GM18867 (cell line): ENCODE measurements around the gene EIF4A2.
"Not testable (repeated sequence)": the region's sequence is repeated elsewhere in the genome, so short reads cannot be mapped to it uniquely, and the experiment has no call there.

Source experiments
- ATAC-seq: cut with Tn5 transposase; IDR thresholded peaks from one replicate; pipeline ENCODE4 v1.9.1; 2021; ENCODE audit warnings: mild to moderate bottlenecking, moderate library complexity; ENCODE audit not compliant: unreplicated experiment

Gene EIF4A2

DNA sequence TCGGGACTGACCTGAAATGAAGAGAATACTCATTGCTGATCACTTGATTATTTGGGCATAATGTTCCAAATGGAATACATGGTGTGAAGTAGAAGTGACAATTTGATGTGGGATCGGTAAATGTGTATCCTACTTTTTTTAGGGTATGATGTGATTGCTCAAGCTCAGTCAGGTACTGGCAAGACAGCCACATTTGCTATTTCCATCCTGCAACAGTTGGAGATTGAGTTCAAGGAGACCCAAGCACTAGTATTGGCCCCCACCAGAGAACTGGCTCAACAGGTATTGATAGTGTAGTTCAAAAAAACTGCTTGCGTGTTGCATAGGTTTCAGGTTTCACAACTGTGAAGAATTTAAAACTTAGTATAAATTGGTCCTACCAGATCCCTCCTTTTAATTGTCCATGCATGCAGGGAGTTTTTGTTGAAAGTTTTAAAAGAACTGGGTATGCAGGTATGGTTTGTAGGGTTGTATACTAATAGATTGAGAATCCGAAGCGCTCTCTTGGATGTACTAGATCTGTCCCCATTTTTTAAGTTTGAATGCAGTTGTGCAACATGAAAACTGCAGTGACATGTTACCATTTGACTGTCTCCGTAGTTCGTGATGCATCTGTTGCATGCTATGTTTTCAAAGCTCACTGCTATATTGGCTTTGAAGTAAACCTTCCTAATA lies 1.6 kb downstream of the EIF4A2 start:
- ATAC-seq = no peak

DNA sequence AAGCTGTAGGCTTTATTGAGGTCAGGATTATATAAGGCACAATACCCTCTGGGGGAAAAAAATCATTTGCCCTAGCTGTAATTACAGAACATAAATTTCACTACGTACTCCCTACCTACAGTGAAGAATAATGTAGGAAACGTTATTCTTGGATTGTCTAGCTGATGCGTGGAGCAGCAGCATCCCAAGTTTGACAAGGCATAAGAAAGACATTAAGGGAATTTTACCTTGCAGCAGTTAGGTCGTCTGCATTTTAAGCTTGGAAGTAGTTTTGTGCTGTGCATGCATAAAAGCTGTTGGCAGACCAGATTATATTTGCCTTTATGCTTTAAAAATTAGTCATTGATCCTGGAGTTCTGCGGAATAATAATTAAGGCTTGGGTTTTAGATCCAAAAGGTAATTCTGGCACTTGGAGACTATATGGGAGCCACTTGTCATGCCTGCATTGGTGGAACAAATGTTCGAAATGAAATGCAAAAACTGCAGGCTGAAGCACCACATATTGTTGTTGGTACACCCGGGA lies 2.2 kb downstream of the EIF4A2 start:
- no peak for ATAC-seq

DNA sequence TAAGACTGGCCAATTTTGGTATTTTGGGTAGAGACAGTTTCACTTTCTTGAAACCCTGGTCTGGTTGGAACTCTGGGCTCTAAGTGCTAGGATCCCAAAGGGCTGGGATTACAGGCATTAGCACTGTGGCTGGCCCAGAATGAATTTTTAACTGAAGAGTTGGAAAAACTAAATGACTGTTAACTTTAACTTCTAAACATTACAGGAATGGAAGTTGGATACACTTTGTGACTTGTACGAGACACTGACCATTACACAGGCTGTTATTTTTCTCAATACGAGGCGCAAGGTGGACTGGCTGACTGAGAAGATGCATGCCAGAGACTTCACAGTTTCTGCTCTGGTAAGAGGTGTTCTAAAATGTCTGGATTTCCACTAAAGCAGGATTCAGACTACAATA lies 3.5 kb downstream of the EIF4A2 start:
- ATAC-seq = no peak

DNA sequence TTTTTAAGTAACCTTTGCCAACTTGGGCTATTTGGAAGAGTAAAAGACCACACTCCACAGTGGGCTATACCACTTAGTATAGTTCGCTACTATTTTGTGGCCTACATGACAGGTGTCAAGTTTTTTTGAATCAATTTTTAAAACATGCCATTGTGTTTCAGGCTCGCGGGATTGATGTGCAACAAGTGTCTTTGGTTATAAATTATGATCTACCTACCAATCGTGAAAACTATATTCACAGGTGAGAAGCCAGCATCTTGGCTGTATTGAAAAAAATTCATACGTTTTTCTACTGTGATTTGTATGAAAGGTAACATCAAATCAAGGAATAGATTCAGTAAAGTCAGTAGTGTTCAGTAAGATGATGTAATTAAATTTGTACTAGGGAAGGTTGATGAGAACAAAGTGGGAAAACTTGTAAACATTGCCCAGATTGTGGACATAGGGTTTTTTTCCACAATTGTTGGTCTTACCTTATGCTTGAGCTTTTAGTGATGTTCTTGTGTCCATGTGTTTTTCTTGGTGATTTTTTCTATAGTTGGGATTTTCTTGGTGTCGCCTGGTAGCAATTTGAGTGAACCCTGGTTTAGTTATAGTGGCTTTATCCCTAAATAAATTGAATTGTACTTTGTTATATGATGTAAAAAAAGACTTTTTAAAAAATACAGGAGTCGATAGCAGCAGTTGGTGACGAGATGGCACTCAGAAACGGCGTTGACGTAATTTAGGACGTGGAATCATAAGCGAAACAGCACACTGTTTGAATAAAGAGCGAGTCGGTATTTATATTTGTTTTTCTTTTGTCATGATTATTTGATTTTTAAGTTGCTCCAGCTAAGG lies 4.5 kb downstream of the EIF4A2 start:
- no peak for ATAC-seq

DNA sequence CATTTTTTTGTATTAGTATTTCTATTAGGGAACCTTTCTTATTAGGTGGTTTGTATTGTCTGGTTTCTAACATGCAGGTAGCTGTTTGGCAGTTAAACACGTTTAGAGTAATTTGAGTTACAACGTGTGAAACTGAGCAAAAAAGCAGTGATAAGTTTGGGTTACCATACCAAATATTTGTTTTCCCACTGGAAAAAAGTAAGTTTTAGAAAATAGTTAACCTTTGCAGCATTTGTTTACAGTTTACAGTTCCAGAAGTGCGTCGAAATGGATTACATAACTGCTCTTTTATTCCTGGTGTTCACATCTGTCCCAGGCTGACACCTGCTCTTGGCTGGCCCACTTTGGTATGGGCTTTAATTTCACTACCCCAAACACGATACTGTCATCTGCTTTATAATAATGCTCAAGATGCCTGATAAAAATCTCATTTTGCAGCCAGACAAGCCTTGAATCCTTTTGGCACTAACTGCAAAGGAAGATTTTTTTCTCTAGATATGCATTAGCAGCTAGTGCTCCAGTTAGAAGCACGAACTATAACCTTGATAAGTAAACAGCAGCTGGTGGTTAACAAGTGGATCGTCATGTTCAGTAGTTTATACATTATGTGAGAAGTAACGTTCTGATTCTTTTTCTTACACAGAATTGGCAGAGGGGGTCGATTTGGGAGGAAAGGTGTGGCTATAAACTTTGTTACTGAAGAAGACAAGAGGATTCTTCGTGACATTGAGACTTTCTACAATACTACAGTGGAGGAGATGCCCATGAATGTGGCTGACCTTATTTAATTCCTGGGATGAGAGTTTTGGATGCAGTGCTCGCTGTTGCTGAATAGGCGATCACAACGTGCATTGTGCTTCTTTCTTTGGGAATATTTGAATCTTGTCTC lies 5.3 kb downstream of the EIF4A2 start:
- ATAC-seq = no peak

DNA sequence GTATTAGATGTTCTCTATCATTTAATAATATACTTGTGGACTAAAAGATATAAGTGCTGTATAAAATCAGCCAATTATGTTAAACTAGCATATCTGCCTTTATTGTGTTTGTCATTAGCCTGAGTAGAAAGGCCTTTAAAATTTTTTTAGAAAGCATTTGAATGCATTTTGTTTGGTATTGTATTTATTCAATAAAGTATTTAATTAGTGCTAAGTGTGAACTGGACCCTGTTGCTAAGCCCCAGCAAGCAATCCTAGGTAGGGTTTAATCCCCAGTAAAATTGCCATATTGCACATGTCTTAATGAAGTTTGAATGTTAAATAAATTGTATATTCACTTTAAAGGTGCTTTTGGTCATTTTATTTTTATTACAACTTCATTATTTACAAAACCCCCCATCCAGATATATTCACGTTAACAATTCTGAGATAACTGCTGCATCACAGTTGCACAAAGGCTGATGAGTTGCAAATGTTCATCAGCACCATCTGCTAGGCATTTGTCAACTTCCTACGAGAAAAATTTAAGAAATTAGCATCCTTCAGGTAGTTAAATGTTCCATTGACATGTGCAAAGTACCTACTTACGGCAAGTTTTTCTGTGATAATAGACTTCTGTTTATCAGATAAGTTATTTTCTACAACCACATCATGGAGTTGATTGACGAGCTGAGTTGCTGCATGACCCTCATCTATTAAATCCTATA lies 6.3 kb downstream of the EIF4A2 start:
- ATAC-seq = no peak

DNA sequence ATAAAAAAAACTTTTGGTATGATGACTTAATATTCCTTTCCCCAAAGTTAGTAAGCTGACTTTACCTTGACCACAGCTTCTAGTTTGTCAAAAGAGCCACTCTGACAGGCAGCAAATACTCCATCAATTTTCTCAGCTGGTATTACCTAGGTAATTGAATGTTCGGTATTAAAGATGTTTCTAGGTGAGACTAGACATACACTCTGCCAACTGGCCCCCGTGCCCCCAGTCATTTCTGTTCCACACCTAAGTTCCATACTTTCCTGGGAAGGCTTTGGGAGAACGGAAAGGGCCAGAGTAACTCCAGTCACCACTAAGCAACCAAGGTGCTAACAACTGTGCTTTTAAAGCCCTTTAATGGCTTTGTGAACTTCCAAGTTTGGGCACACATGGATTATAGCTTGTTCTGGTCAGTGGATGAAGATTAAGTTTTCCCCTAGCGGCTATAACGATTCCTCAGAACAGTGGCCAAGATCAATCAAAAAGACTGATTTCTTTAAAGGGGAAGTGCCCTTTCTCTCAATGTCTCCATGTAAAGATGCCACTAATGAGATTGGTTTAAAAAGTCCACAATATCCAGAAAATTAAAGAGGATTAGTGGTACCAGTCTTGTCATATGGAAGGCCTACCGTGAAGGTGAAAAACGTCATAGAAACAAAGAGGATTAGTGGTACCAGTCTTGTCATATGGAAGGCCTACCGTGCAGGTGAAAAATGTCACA lies 7.0 kb downstream of the EIF4A2 start:
- no peak for ATAC-seq

DNA sequence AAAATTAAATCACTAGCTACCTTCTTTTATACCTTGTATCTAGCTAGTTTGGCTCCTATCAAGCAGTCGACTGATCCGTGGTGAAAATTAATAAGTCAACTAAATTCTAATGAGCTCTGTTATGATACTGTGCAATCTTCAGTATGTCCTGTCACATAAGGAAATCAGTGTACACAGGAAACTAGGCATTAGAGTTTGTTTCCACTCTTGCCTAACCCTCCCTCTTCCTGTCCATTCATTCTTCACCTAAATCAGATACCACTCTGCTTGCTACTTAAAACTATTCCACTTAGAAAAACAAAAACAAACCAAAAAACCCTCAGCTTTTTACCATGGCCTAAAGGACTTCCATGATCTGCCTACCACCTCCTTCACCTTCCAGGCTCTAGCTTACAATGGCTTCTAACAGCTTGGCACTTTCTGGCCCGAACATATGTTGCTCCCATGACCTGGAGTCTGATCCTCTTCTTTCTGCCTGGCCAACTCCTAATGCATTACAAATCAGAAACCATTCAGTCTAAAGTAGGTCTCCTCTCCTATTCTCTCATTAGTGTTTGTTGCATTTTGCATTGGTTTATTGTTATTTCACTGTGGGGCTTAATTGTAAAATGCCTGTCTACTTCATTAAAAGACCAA lies 15.0 kb downstream of the EIF4A2 start:
- ATAC-seq = no peak

DNA sequence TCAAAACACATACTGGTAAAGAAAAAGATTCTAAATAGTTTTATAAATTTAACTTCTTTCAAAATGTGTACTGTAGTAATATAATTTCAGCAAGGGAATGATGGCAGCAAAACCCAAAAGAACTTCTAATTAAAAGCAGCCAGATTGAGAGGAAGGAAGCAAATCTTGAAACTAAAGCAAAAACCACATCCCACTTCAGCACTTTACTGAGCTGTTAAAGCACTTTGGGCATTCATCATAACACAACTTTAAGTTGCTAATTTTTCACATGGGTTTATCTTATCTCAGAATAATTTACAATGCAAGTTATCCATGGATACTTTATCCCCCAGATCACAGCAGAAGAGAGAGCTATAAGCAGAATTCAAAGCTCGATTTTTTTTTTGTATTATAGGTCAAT lies 16.9 kb downstream of the EIF4A2 start:
- ATAC-seq = no peak

DNA sequence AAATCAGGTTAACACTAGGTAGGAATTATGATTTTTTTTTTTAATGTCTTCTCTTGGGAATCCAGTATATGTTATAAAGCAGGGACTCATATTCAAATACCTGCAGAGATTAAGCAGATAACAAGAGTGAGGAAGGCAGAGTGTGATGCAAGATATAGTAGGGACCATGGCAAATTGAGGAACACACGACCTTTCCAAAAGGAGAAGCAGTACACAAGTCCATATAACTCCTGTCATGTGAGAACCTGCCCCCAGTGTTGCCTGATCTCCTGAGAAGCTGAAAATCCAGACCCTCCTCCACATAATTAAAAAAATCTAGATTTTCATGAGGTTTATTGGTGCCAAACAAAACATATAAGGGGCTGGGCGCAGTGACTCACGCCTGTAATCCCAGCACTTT lies 19.3 kb downstream of the EIF4A2 start:
- no peak for ATAC-seq

DNA sequence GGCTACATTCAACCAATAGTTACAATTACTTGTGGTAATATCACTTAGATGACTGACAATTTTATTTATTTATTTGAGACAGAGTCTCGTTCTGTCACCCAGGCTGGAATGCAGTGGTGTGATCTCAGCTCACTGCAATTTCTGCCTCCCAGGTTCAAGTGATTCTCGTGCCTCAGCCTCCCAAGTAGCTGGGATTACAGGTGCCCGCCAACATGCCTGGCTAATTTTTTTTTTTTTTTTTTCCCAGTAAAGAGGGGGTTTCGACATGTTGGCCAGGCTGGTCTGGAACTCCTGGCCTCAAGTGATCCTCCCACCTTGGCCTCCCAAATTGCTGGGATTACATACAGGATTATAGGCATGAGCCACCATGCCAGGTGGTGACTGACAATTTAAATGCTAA lies 20.1 kb downstream of the EIF4A2 start:
- ATAC-seq = not testable (repeated sequence)

DNA sequence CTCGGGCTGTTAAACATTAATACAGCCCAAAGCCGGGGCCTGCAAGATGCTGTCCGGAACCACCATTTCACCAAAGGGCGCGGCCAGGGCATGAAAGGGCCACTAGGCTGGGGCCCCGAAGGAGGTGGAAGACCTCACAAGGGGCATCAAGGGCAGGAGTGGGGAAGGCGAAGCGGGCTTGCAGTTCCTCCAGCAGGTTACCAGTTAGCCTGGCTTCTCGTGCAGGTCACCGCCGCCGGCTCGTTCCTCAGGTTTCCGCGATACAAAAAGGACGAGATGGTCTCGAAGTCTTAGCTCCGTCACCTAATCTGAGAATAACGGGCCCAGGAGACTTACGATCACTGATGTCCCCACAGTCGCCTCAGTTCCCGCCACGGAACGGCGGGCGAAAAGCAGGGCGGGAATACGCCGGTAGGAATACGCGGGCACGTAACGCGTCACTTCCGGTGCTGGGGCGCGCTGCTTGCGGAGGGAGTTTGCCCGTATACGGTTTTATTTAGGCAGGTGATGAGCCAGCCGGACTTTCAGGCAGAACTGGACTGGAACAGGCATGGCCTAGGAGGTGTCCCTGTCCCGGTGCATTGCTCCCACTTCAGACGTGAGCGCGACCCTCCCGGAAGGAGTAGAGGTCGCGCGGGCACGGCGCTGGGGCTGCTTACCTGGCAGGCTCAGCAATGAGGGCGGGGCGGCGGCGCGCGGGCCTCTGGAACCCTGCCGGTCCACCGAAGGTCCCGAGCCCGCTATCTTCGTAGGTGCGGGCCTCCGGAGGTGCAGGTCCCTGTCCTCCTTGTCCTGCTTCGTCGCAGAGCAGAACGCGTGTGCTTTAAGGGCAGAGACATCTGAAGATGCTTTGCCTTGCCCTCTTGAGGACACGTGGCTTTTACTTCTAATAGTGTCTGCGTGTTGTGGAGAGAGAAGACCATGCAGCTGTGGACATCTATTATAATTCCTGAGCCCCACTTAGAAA lies 23.0 kb downstream of the EIF4A2 start, which contains the start of gene RFC4:
Gene RFC4, minus strand, starts transcription at position 394 of the 967 bp plus-strand sequence. CDS start 1,769 bp downstream, outside the sequence.
- ATAC-seq = peak; percentile 92

DNA sequence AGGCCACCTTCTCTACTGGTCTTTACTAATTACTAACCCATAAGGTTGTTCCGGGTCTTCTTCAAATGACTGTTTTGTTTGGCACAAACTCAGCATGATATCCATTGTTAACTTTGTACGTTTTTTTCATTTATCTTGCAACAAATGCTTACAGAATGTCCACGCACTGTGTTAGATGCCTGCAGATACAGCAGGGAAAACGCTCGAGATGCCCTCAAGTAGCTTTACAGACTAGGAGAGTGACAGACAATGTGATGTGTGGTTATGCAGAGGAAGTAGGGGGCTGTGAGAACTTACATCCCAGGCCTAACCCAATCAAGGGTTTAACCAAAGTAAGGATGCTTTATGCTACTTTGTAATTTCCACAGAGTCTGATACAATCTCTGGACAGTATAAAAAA lies 23.9 kb downstream of the EIF4A2 start:
- ATAC-seq = no peak

DNA sequence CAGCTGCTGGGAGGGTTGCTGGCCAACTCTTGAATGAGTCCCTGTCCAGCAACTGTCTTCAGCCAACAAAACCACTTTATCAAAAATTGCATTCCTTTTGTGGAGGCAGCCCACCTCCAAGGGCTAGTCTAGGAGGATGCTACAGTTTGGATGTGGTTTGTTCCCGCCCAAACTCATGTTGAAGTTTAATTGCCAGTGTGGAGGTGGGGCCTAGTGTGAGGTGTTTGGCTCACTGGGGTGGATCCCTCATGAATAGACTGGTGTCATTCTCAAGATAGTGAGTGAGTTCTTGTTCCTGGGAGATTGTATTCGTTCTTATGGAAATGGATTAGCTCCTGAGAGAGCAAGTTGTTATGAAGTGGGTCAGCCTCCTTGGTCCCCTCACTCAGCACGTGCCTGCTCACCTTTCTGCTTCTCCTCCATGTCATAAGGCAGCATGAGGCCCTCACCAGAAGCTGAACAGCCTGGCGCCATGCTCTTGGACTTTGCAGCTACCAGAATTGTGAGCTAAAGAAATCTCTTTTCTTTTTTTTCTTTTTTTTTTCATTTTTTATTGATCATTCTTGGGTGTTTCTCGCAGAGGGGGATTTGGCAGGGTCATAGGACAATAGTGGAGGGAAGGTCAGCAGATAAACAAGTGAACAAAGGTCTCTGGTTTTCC lies 27.1 kb downstream of the EIF4A2 start:
- no peak for ATAC-seq

DNA sequence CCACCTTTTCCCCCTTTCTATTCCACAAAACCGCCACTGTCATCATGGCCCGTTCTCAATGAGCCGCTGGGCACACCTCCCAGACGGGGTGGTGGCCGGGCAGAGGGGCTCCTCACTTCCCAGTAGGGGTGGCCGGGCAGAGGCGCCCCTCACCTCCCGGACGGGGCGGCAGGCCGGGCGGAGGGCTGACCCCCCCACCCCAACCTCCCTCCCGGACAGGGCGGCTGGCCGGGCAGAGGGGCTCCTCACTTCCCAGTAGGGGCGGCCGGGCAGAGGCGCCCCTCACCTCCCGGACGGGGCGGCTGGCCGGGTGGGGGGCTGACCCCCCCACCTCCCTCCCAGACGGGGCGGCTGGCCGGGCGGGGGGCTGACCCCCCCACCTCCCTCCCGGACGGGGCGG lies 27.9 kb downstream of the EIF4A2 start:
- ATAC-seq = not testable (repeated sequence)

DNA sequence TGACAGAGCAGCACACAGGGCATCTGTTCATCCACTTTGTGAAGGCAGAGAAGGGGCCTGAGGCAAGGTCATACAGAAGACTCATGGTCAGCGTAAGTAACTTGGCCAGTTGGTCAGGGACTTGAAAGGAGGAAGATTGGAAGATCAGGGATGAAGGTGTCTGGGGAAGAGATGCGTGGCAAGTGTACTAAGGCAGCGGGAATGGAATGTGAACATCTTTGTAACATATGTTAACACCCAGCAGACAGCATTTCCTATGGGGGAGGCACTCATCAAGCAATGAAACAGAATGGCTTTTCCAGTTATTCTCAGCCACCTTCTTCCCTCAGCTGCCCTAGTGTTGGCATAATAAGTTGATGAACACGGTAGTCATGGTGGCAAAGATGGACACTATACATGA lies 30.7 kb downstream of the EIF4A2 start:
- ATAC-seq = no peak

DNA sequence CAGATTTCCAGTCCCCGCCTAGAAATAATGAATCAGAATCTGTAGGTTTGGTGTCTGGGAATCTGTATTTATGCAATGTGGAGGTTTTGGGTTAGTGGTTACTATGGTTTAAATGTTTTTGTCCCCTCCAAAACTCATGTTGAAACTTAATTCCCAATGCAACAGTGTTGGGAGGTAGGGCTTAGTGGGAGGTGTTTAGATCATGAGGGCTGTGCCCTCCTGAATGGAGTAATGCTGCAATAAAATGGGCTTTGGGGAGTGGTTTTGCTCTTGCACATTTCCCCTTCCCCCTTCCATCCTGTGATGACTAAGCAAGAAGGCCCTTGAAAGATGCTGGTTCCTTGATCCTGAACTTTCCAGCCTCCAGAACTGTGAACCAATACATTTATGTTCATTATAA lies 32.1 kb downstream of the EIF4A2 start:
- ATAC-seq = no peak

DNA sequence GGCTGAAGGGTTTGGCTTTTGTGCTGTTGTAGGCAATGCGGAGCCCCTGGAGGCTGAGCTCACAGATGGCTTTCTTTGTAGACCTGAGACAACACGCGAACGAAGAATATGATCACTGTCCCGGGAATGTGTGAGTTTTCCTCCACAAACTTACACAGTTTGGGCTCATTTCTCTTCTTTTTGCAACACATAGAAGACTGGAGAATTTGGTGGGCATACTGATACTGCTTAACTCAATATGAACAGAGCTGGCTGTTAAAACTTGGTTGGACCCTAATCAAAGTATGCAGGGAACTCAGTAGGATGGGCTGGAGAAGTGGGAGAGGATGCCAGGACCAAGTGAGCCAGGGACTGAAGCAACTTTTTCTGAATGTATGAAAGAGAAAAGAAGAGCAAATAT lies 35.1 kb downstream of the EIF4A2 start:
- no peak for ATAC-seq
